ENCODE measurements around the gene DCDC2C.

DNA sequence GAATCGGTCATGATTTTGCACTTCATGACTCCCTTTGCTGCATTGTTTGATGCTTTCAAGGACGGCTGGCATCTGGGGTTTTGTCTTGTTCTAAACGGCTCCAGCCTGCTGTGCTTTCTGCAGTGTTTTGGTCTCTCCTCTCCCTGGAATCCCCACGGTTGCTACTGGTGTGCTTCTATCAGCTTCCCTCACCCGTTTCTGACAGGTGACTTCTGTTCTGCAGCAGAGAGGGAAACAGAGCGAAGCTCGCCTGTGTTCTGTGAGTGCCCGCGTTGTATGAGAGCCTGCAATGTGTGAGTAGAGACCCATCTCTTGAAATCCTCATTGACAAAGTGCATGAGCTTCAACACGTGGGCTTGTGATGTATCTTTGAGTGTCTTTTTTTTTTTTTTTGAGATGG lies 102.8 kb downstream of the DCDC2C start:
- no peak for TF ChIP-seq GATA2 (IDR thresholded peaks at IDR 0.05; ENCODE audit: low read depth, low read length)
- TF ChIP-seq GATA3 (IDR thresholded peaks at IDR 0.05; ENCODE audit: low read depth, low read length): no peak

All from SH-SY5Y (cell line).